Measurements from ENCODE around the gene IL4I1. TPM values are rescaled to one million over a fixed set of nuclear protein-coding genes. Genes with fewer than 3 reads are reported as not detected.
A peak's percentile ranks its signal among the peaks of the same experiment; 100 is the strongest.

IL4I1 gene
- polyA plus RNA-seq, 3 donors: 5.6 to 7.6 (median 7.0) TPM

GRCh38 chr19:49851456-49852259 lies 45.0 kb downstream of the IL4I1 start:
- TF ChIP-seq CTCF (IDR thresholded peaks at IDR 0.05): no peak
- Histone ChIP-seq H3K36me3 (replicated peaks in 1 of 2; ENCODE audit: control insufficient read depth in 1 of 2, insufficient read depth in 2 of 2, low read length in 2 of 2) (peaks cover 0 to 3% of the 10 kb centered on the region in 2 donors), H3K27ac (ENCODE audit: low read depth in 1 of 2, low read length in 2 of 2) (no peak overlapping the region), H3K4me3 (replicated peaks in 1 of 3; ENCODE audit: low read depth in 2 of 3, low read length in 3 of 3) (peak overlapping the region; percentile 35 to 99 (median 84)), H2AFZ (ENCODE audit: insufficient read depth, low read depth, low read length, poor library complexity, severe bottlenecking) (peak overlapping the region; percentile 92), H3K79me2 (ENCODE audit: insufficient read depth, low read length) (peaks cover 20% of the 10 kb centered on the region), H3K27me3 (ENCODE audit: control insufficient read depth in 2 of 2, insufficient read depth in 2 of 2, low read length in 2 of 2) (peaks cover 7 to 12% of the 10 kb centered on the region in 2 donors), H3K4me2 (replicated peaks; ENCODE audit: extremely low read depth, low read length, poor library complexity, severe bottlenecking) (peak overlapping the region; percentile 96), H3K9ac (ENCODE audit: insufficient read depth, low read length, poor library complexity, severe bottlenecking) (peak overlapping the region; percentile 97), H4K20me1 (ENCODE audit: insufficient read depth, low read length) (peaks cover 46% of the 10 kb centered on the region), H3K9me3 (replicated peaks in 1 of 2; ENCODE audit: control insufficient read depth in 1 of 2, insufficient read depth in 1 of 2, low read length in 2 of 2) (peaks cover 4% of the 10 kb centered on the region in 2 donors), H3K4me1 (ENCODE audit: control insufficient read depth in 1 of 2, insufficient read depth in 2 of 2, low read length in 2 of 2) (peaks cover 32 to 40% of the 10 kb centered on the region in 2 donors)
- Mint-ChIP-seq H3K36me3 (peaks cover 8 to 17% of the 10 kb centered on the region in 2 donors), H3K9me3 (peaks cover 4 to 11% (median 8%) of the 10 kb centered on the region in 7 donors), H3K27ac (no peak overlapping the region), H3K27me3 (ENCODE audit: low read depth in 3 of 3) (peaks cover 14 to 17% (median 15%) of the 10 kb centered on the region in 3 donors), H3K4me3 (peak overlapping the region; percentile 71 to 86), H3K4me1 (peaks cover 42% of the 10 kb centered on the region)
- 4% methylated on average over 49 of the region's 78 CpGs for WGBS (ENCODE audit: insufficient coverage)
- DNase-seq: no peak
- intact Hi-C loops (cut with micrococcal nuclease): loop anchor here (2.0 to 5.0 kb wide), 3 partner anchors 15 to 34 kb away; partner anchors contain the start of genes MED25 (in 2 of the 2) and PNKP (in 1 of the 2)

- H3K27me3 Mint-ChIP-seq (ENCODE audit: low read depth in 3 of 3): peaks cover 14 to 17% (median 15%) of the 10 kb centered on the region in 3 donors
- DNase-seq: peak; percentile 88 to 90 (median 88)
- H3K4me1 Mint-ChIP-seq: peaks cover 42% of the 10 kb centered on the region
- Histone ChIP-seq H4K20me1 (ENCODE audit: insufficient read depth, low read length) (peaks cover 39% of the 10 kb centered on the region), H3K9ac (ENCODE audit: insufficient read depth, low read length, poor library complexity, severe bottlenecking) (peak within 1 kb of the TSS; percentile 97), H3K79me2 (ENCODE audit: insufficient read depth, low read length) (peaks cover 20% of the 10 kb centered on the region), H3K27me3 (ENCODE audit: control insufficient read depth in 2 of 2, insufficient read depth in 2 of 2, low read length in 2 of 2) (peaks cover 7 to 12% of the 10 kb centered on the region in 2 donors), H3K4me2 (replicated peaks; ENCODE audit: extremely low read depth, low read length, poor library complexity, severe bottlenecking) (peak within 1 kb of the TSS; percentile 96), H3K27ac (ENCODE audit: low read depth in 1 of 2, low read length in 2 of 2) (peak within 1 kb of the TSS; percentile 95 to 97), H3K9me3 (replicated peaks in 1 of 2; ENCODE audit: control insufficient read depth in 1 of 2, insufficient read depth in 1 of 2, low read length in 2 of 2) (peaks cover 4% of the 10 kb centered on the region in 2 donors), H3K36me3 (replicated peaks in 1 of 2; ENCODE audit: control insufficient read depth in 1 of 2, insufficient read depth in 2 of 2, low read length in 2 of 2) (no peaks in the 10 kb centered on the region), H3K4me3 (replicated peaks in 1 of 3; ENCODE audit: low read depth in 2 of 3, low read length in 3 of 3) (peak within 1 kb of the TSS; percentile 84 to 99 (median 96)), H3K4me1 (ENCODE audit: control insufficient read depth in 1 of 2, insufficient read depth in 2 of 2, low read length in 2 of 2) (peaks cover 32 to 40% of the 10 kb centered on the region in 2 donors), H2AFZ (ENCODE audit: insufficient read depth, low read depth, low read length, poor library complexity, severe bottlenecking) (peak within 1 kb of the TSS; percentile 92)
- peak within 1 kb of the TSS; percentile 88 to 92 for H3K4me3 Mint-ChIP-seq
- WGBS (ENCODE audit: insufficient coverage): 3% methylated on average over 98 of the region's 98 CpGs
- intact Hi-C loops (cut with micrococcal nuclease): loop anchor here (2.0 to 5.0 kb wide), 3 partner anchors 16 to 33 kb away; partner anchors contain the start of genes MED25 (in 2 of the 2) and PNKP (in 1 of the 2)
- peaks cover 8 to 14% of the 10 kb centered on the region in 2 donors for H3K36me3 Mint-ChIP-seq
- H3K9me3 Mint-ChIP-seq: peaks cover 4 to 11% (median 8%) of the 10 kb centered on the region in 7 donors
- H3K27ac Mint-ChIP-seq: peak within 1 kb of the TSS; percentile 93 to 99 (median 96)
- no peak for TF ChIP-seq CTCF (IDR thresholded peaks at IDR 0.05)
These were observed 46.0 kb downstream of the IL4I1 start, which contains the start of gene PTOV1 for GRCh38 chr19:49850487-49851342. Gene PTOV1, plus strand, starts transcription at chr19:49851159.
